Fibroblast of the aortic adventitia (primary cell): Measurements from ENCODE around the gene SBF2. TPM values are rescaled to one million over a fixed set of nuclear protein-coding genes. Genes with fewer than 3 reads are reported as not detected.
"Not testable (repeated sequence)": the region's sequence is repeated elsewhere in the genome, so short reads cannot be mapped to it uniquely, and the experiment has no call there.

Experiments
- DNase-seq: peaks from one replicate; pipeline ENCODE4 v3.0.0-alpha.2; 2010; ENCODE audit warnings: low read depth
- H3K4me3 ChIP-seq: 2 replicates; pipeline ENCODE4 v1.5.1; 2011; ENCODE audit warnings: low read depth, mild to moderate bottlenecking, control low read depth, low read length, moderate library complexity
- CTCF ChIP-seq: IDR thresholded peaks from 2 replicates; pipeline ENCODE4 v1.5.1; 2011; ENCODE audit warnings: mild to moderate bottlenecking, low read length, control low read depth, inconsistent platforms; ENCODE audit not compliant: insufficient read depth
- total RNA-seq: library from RNA; depleted of rRNA; stranded (reverse); fragments of >200 nt; gene quantifications from 2 replicates; pipeline ENCODE4 v1.2.3, GENCODE V29; 2012; ENCODE audit warnings: low replicate concordance

Gene SBF2
- total RNA-seq, 1 donor: 65.3 TPM

DNA sequence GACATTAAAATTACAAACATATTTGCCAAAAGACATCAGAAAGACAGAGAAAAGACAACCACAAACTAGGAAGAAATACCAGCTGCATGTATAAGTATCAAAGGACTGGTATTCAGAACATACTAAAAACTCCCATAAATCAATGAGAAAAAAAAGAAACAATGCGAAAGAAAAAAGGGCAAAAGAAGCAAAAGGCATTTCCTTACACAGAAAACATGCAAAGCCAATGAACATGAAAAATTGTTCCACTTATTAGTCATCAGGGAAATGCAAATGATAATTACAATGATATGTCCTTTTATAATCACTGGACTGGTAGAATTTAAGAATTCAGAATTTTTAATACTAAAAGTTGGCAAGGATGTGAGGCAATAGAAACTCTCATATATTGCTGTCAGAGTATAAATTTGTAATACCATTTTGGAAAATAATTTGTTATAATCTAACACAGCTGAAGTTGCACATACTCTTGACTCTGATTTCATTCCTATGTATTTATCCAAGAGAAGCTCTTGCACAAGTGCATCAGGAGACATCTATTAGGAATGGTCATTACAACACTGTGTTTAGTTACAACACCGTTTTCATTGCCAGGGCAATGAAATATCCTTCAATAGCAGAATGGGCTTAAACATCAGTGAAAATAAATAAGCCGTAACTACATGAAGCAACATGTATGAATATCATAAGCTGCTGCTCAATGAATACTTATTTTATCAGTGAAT, 350.5 kb downstream of the SBF2 start:
- TF ChIP-seq CTCF: no peak
- peak; percentile 97 for DNase-seq
- no peak overlapping the region for H3K4me3 ChIP-seq

GRCh38 chr11:9941991-9942390, 352.0 kb downstream of the SBF2 start:
- TF ChIP-seq CTCF: no peak
- DNase-seq: no peak
- H3K4me3 ChIP-seq: no peak overlapping the region

- not testable (repeated sequence) for H3K4me3 ChIP-seq, DNase-seq
These were observed 354.9 kb downstream of the SBF2 start for GRCh38 chr11:9939150-9939549.

DNA sequence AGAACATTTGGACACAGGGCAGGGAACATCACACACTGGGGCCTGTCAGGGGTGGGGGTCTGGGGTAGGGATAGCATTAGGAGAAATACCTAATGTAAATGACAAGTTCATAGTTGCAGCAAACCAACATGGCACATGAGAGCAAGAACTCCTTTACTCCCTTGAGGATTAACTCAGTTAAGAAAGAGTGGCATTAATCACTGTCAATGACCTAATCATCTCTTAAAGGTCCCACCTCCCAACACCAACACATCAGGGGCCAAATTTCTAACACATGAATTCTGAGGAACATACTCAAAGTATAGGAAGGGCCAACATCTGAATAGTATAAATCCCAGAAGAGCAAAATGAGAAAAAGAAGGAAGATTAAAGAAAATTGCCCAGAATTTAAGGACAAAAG, 357.3 kb downstream of the SBF2 start:
- TF ChIP-seq CTCF: no peak
- no peak overlapping the region for H3K4me3 ChIP-seq
- DNase-seq: no peak

DNA sequence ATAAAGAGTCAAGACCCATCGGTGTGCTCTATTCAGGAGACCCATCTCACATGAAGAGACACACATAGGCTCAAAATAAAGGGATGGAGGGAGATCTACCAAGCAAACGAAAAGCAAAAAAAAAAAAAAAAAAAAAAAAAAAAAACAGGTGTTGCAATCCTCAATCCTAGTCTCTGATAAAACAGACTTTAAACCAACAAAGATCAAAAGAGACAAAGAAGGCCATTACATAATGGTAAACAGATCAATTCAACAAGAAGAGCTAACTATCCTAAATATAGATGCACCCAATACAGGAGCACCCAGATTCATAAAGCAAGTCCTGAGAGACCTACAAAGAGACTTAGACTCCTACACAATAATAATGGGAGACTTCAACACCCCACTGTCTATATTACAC, 361.2 kb downstream of the SBF2 start:
- H3K4me3 ChIP-seq: not testable (repeated sequence)

GRCh38 chr11:9930562-9931331, 363.3 kb downstream of the SBF2 start:
- DNase-seq, H3K4me3 ChIP-seq: not testable (repeated sequence)

More for the DNA sequence above, 361.2 kb downstream of the SBF2 start:
- DNase-seq: not testable (repeated sequence)

- TF ChIP-seq CTCF: no peak
- no peak overlapping the region for H3K4me3 ChIP-seq
- DNase-seq: no peak
These were observed 366.3 kb downstream of the SBF2 start for GRCh38 chr11:9927670-9928069.

DNA sequence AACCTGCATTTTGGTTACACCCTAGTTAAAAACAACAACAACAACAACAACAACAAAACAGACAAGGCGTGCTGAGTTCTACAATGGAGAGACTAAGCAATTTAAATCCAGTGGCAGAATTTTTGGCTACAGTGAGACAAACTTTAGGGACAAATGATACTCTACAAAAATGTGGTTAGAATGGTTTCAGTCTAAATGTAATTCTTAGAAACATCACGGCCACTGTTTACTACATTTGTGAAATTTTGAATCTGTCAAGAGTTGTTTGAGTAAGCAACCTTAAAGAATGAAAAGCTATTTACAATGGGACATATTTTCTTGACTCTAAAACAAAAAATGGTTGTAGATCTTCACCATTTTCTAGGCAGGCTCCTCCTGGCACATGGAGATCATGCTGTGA, 370.7 kb downstream of the SBF2 start:
- no peak for TF ChIP-seq CTCF
- DNase-seq: no peak
- no peak overlapping the region for H3K4me3 ChIP-seq
